A673 (cell line): ENCODE results near the gene DIP2C.

ENCODE experiments used
- EZH2 ChIP-seq: fragments of 200-600 bp; sonication (generic); IDR thresholded peaks from 2 replicates; pipeline ENCODE4 v1.6.1; 2017; ENCODE audit warnings: borderline replicate concordance, low read depth, mild to moderate bottlenecking, mixed read lengths, antibody characterized with exemption, low read length; ENCODE audit not compliant: poor library complexity, severe bottlenecking
- TF ChIP-seq, protein P1 (sequence below): fragments of 300-800, 200-600 bp; sonication (generic); conservative IDR thresholded peaks from 2 replicates; pipeline ENCODE4 v1.5.1; 2017; ENCODE audit warnings: low read depth, mild to moderate bottlenecking, antibody characterized with exemption, low read length, moderate library complexity, mixed read lengths

DNA sequence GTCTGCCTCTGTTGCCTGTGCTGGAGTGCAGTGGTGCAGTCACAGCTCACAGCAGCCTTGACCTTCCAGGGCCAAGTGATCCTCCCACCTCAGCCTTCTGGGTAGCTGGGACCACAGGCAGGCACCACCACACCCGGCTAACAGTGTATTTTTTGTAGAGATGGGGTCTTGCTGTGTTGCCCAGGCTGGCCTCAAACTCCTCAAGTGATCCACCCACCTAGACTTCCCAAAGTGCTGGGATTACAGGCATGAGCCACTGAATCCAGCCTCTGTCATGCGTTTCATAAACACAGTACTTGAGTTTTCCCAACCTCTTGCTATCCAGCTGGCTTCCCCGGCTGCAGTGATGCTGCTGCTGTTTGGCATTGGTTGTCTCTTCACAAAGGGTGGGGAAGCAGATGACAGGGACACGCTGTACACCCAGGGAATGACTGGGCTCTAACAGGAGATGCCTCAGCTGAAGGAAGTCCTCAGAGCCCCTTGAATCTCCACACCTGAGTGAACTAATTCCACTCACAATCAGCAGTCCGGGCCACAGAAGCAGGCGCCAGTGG, 191.5 kb downstream of the DIP2C start:
- TF ChIP-seq, protein P1, sequence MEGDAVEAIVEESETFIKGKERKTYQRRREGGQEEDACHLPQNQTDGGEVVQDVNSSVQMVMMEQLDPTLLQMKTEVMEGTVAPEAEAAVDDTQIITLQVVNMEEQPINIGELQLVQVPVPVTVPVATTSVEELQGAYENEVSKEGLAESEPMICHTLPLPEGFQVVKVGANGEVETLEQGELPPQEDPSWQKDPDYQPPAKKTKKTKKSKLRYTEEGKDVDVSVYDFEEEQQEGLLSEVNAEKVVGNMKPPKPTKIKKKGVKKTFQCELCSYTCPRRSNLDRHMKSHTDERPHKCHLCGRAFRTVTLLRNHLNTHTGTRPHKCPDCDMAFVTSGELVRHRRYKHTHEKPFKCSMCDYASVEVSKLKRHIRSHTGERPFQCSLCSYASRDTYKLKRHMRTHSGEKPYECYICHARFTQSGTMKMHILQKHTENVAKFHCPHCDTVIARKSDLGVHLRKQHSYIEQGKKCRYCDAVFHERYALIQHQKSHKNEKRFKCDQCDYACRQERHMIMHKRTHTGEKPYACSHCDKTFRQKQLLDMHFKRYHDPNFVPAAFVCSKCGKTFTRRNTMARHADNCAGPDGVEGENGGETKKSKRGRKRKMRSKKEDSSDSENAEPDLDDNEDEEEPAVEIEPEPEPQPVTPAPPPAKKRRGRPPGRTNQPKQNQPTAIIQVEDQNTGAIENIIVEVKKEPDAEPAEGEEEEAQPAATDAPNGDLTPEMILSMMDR, result no peak
- no peak for TF ChIP-seq EZH2
